HCT116 (cell line): Measurements from ENCODE around the gene LMBR1. TPM values are rescaled to one million over a fixed set of nuclear protein-coding genes. Genes with fewer than 3 reads are reported as not detected.

Experiments
- ATAC-seq: fragments of 200-7000 bp; cut with Tn5 transposase; 2 replicates; pipeline ENCODE4 v1.9.1; 2020; ENCODE audit warnings: mild to moderate bottlenecking, moderate library complexity
- BruUV-seq: library from RNA; stranded (reverse); fragments of 400-500 nt; replicated peaks from 2 replicates; lab custom pipeline; 2021; lab: Mats Ljungman, UMichigan
- CTCF ChIA-PET: fragments of 300-600 bp; sonication (Branson Sonifier 250); formaldehyde crosslinking; loops from one replicate; lab custom pipeline; 2021; ENCODE audit warnings: antibody characterized with exemption; lab: Charles Lee
- POLR2A ChIA-PET: fragments of 300-600, 350-600 bp; sonication (Branson Sonifier 250); formaldehyde crosslinking; loops from one replicate; lab custom pipeline; 2021; ENCODE audit warnings: antibody characterized with exemption; lab: Charles Lee
- RAD21 ChIA-PET, 2 experiments: fragments of 300-600 bp; sonication (Branson Sonifier 250); formaldehyde crosslinking; loops; one replicate each; lab custom pipeline; 2023; ENCODE audit warnings: low total read pairs in 2 of 2; ENCODE audit not compliant: uncharacterized antibody in 2 of 2, unreplicated experiment in 2 of 2, low non-redundant PET in 1 of 2; lab: Charles Lee
- DNase-seq: peaks from one replicate; pipeline ENCODE4 v3.0.0-alpha.2; 2010; ENCODE audit warnings: low read depth, low spot score
- H2AFZ ChIP-seq: fragments of 200-600 bp; shearing (Covaris generic), sonication (generic); 2 replicates; pipeline ENCODE4 v1.6.1; 2017; ENCODE audit warnings: low read depth, mixed run types, mixed read lengths, antibody characterized with exemption, low read length; ENCODE audit not compliant: poor library complexity, severe bottlenecking
- H3K27ac ChIP-seq: 2 replicates; pipeline ENCODE4 v1.5.1; 2012; ENCODE audit warnings: low read depth, low read length
- H3K27me3 ChIP-seq: fragments of 200-600 bp; sonication (generic); 2 replicates; pipeline ENCODE4 v1.6.1; 2016; ENCODE audit warnings: mixed run types, low read length, mixed read lengths; ENCODE audit not compliant: insufficient read depth
- H3K36me3 ChIP-seq, 2 experiments: fragments of 200-500 bp in 1 of 2; fragments of 200-600 bp in 1 of 2; sonication (Bioruptor generic) in 1 of 2; sonication (generic) in 1 of 2; 2 replicates each; pipeline versions ENCODE4 v1.5.1 to v1.6.1; 2014 to 2016; ENCODE audit warnings: low read length in 2 of 2, inconsistent platforms in 1 of 2, mixed read lengths in 1 of 2, mixed run types in 1 of 2; ENCODE audit not compliant: insufficient read depth in 2 of 2, control insufficient read depth in 1 of 2
- H3K4me1 ChIP-seq, 2 experiments: fragments of 200-600 bp in 1 of 2; sonication (generic) in 1 of 2; 2 replicates each; pipeline versions ENCODE4 v1.5.1 to v1.6.1; 2012 to 2017; ENCODE audit warnings: low read length in 2 of 2, inconsistent platforms in 1 of 2, mild to moderate bottlenecking in 1 of 2, mixed read lengths in 1 of 2, mixed run types in 1 of 2, moderate library complexity in 1 of 2; ENCODE audit not compliant: insufficient read depth in 2 of 2, control insufficient read depth in 1 of 2
- H3K4me2 ChIP-seq: fragments of 200-600 bp; sonication (generic); 2 replicates; pipeline ENCODE4 v1.6.1; 2017; ENCODE audit warnings: mixed run types, low read length, mixed read lengths
- H3K4me3 ChIP-seq, 2 experiments: fragments of 200-600 bp in 1 of 2; sonication (generic) in 1 of 2; replicated peaks in 1 of 2; 2 replicates each; pipeline ENCODE4 v1.5.1; 2011 to 2016; ENCODE audit warnings: low read length in 2 of 2, control low read depth in 1 of 2, low read depth in 1 of 2, mild to moderate bottlenecking in 1 of 2, mixed read lengths in 1 of 2, mixed run types in 1 of 2
- H3K79me2 ChIP-seq: fragments of 200-600 bp; sonication (generic); 2 replicates; pipeline ENCODE4 v1.6.1; 2017; ENCODE audit warnings: mild to moderate bottlenecking, mixed run types, low read length, moderate library complexity, mixed read lengths; ENCODE audit not compliant: insufficient read depth
- H3K9ac ChIP-seq: fragments of 200-600 bp; sonication (generic); 2 replicates; pipeline ENCODE4 v1.6.1; 2016; ENCODE audit warnings: low read length, mixed read lengths
- H3K9me2 ChIP-seq: fragments of 200-600 bp; sonication (generic), shearing (Covaris generic); 2 replicates; pipeline ENCODE4 v1.6.1; 2017; ENCODE audit warnings: mixed run types, mild to moderate bottlenecking, moderate library complexity; ENCODE audit not compliant: insufficient read depth
- H3K9me3 ChIP-seq, 2 experiments: fragments of 200-500 bp in 1 of 2; fragments of 200-600 bp in 1 of 2; sonication (Bioruptor generic) in 1 of 2; sonication (generic) in 1 of 2; 2 replicates each; pipeline ENCODE4 v1.6.1; 2014 to 2017; ENCODE audit warnings: low read length in 2 of 2, mixed read lengths in 2 of 2, inconsistent platforms in 1 of 2, low read depth in 1 of 2, mild to moderate bottlenecking in 1 of 2, mixed run types in 1 of 2, moderate library complexity in 1 of 2; ENCODE audit not compliant: control insufficient read depth in 1 of 2, insufficient read depth in 1 of 2
- H4K20me1 ChIP-seq: fragments of 200-600 bp; sonication (generic), shearing (Covaris generic); 2 replicates; pipeline ENCODE4 v1.6.1; 2017; ENCODE audit warnings: mixed run types, mild to moderate bottlenecking, moderate library complexity; ENCODE audit not compliant: insufficient read depth
- CEBPB ChIP-seq: IDR thresholded peaks from 2 replicates; pipeline ENCODE4 v1.6.1; 2012; ENCODE audit warnings: low read depth
- EGR1 ChIP-seq: IDR thresholded peaks from 2 replicates; pipeline ENCODE4 v1.6.1; 2012; ENCODE audit warnings: low read depth
- ELF1 ChIP-seq: IDR thresholded peaks from 2 replicates; pipeline ENCODE4 v1.6.1; 2012; ENCODE audit warnings: low read depth, borderline replicate concordance
- EZH2 ChIP-seq: fragments of 200-600 bp; sonication (generic); IDR thresholded peaks from 2 replicates; pipeline ENCODE4 v1.6.1; 2017; ENCODE audit warnings: antibody characterized with exemption, mixed run types
- EZH2phosphoT487 ChIP-seq: fragments of 200-600 bp; IDR thresholded peaks from 2 replicates; pipeline ENCODE4 v1.6.1; 2018; ENCODE audit warnings: antibody characterized with exemption, borderline replicate concordance
- MAX ChIP-seq: IDR thresholded peaks from 2 replicates; pipeline ENCODE4 v1.6.1; 2012
- POLR2AphosphoS5 ChIP-seq: IDR thresholded peaks from 2 replicates; pipeline ENCODE4 v1.6.1; 2011; ENCODE audit warnings: mild to moderate bottlenecking, low read depth, low read length, moderate library complexity
- RAD21 ChIP-seq: IDR thresholded peaks from 2 replicates; pipeline ENCODE4 v1.6.1; 2012; ENCODE audit warnings: low read depth, mild to moderate bottlenecking
- SIN3A ChIP-seq: IDR thresholded peaks from 2 replicates; pipeline ENCODE4 v1.6.1; 2012; ENCODE audit warnings: low read depth
- SP1 ChIP-seq: IDR thresholded peaks from 2 replicates; pipeline ENCODE4 v1.6.1; 2012; ENCODE audit warnings: low read depth
- SRF ChIP-seq: IDR thresholded peaks from 2 replicates; pipeline ENCODE4 v1.6.1; 2012; ENCODE audit warnings: low read depth
- TCF7L2 ChIP-seq: IDR thresholded peaks from 2 replicates; pipeline ENCODE4 v1.7.0; 2011; ENCODE audit warnings: borderline replicate concordance, inconsistent platforms; ENCODE audit not compliant: insufficient read depth, insufficient read length; ENCODE audit errors: extremely low read depth
- YY1 ChIP-seq: IDR thresholded peaks from 2 replicates; pipeline ENCODE4 v1.6.1; 2011; ENCODE audit warnings: low read length, low read depth, moderate library complexity, mild to moderate bottlenecking; ENCODE audit not compliant: insufficient replicate concordance; ENCODE audit errors: extremely low read depth
- ZFX ChIP-seq: fragments of 450-650 bp; IDR thresholded peaks from 2 replicates; pipeline ENCODE4 v1.6.1; 2017
- ZNF274 ChIP-seq: fragments of 200-500 bp; sonication (Bioruptor generic); IDR thresholded peaks from 2 replicates; pipeline ENCODE4 v1.6.1; 2014; ENCODE audit warnings: mild to moderate bottlenecking, low read depth, low read length, inconsistent platforms
- intact Hi-C: fragments of 100-400 bp; cut with micrococcal nuclease; formaldehyde crosslinking; loops from 2 replicates; pipeline ENCODE4 v1.10.0; 2022
- total RNA-seq: library from RNA; stranded (reverse); gene quantifications from one replicate; pipeline ENCODE4 v1.2.1, GENCODE V29; 2021; ENCODE audit not compliant: unreplicated experiment
- TF ChIP-seq, protein P1 (sequence below), 3 experiments: fragments of 200-600 bp in 1 of 3; sonication (generic) in 1 of 3; IDR thresholded peaks in 2 of 3; conservative IDR thresholded peaks in 1 of 3; 2 replicates each; pipeline ENCODE4 v1.5.1; 2012 to 2017; ENCODE audit warnings: low read depth in 2 of 3, low read length in 2 of 3, antibody characterized with exemption in 1 of 3, borderline replicate concordance in 1 of 3, control low read depth in 1 of 3, mild to moderate bottlenecking in 1 of 3, mixed read lengths in 1 of 3, mixed run types in 1 of 3, moderate library complexity in 1 of 3; ENCODE audit not compliant: insufficient read depth in 1 of 3
- TF ChIP-seq, protein P2 (sequence below): IDR thresholded peaks from 2 replicates; pipeline ENCODE4 v1.6.1; 2011; ENCODE audit warnings: mild to moderate bottlenecking, low read length, moderate library complexity; ENCODE audit not compliant: insufficient replicate concordance; ENCODE audit errors: extremely low read depth
- TF ChIP-seq, protein P3 (sequence below): IDR thresholded peaks from 2 replicates; pipeline ENCODE4 v1.6.1; 2012

Gene LMBR1
- total RNA-seq, 1 experiment from 2014 or later = 84.0 TPM

GRCh38 chr7:156783864-156784263, 109.1 kb downstream of the LMBR1 start:
- no TSS peak for BruUV-seq
- no peaks in the 10 kb centered on the region for H4K20me1 ChIP-seq

More at GRCh38 chr7:156783864-156784263, 109.1 kb downstream of the LMBR1 start:
- Histone ChIP-seq H3K9me3 (no peaks in the 10 kb centered on the region), H3K9ac (no peak overlapping the region), H3K27me3 (no peaks in the 10 kb centered on the region), H3K4me3 (no peak overlapping the region), H2AFZ (no peak overlapping the region), H3K27ac (no peak overlapping the region), H3K4me2 (no peak overlapping the region), H3K36me3 (no peaks in the 10 kb centered on the region), H3K79me2 (0 out of 2 replicates have a peak, but pooled peaks cover 4% of the 10 kb centered on the region), H3K9me2 (no peaks in the 10 kb centered on the region), H3K4me1 (no peaks in the 10 kb centered on the region)
- intact Hi-C loops = no loop called here
- no peak for DNase-seq
- ATAC-seq = no peak
- TF ChIP-seq SRF (no peak), EZH2 (no peak), SIN3A (no peak), ELF1 (no peak), CEBPB (no peak), SP1 (no peak), POLR2AphosphoS5 (no peak), YY1 (no peak), ZFX (no peak), EZH2phosphoT487 (no peak), MAX (no peak), ZNF274 (no peak), TCF7L2 (no peak), RAD21 (no peak), EGR1 (no peak)
- TF ChIP-seq, protein P1, sequence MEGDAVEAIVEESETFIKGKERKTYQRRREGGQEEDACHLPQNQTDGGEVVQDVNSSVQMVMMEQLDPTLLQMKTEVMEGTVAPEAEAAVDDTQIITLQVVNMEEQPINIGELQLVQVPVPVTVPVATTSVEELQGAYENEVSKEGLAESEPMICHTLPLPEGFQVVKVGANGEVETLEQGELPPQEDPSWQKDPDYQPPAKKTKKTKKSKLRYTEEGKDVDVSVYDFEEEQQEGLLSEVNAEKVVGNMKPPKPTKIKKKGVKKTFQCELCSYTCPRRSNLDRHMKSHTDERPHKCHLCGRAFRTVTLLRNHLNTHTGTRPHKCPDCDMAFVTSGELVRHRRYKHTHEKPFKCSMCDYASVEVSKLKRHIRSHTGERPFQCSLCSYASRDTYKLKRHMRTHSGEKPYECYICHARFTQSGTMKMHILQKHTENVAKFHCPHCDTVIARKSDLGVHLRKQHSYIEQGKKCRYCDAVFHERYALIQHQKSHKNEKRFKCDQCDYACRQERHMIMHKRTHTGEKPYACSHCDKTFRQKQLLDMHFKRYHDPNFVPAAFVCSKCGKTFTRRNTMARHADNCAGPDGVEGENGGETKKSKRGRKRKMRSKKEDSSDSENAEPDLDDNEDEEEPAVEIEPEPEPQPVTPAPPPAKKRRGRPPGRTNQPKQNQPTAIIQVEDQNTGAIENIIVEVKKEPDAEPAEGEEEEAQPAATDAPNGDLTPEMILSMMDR (IDR thresholded peaks at IDR 0.05 in 2 of 3, conservative IDR thresholded peaks at IDR 0.05 in 1 of 3; ENCODE audit: borderline replicate concordance in 1 of 3, insufficient read depth in 1 of 3, low read depth in 2 of 3, low read length in 2 of 3) = no peak
- TF ChIP-seq, protein P2, sequence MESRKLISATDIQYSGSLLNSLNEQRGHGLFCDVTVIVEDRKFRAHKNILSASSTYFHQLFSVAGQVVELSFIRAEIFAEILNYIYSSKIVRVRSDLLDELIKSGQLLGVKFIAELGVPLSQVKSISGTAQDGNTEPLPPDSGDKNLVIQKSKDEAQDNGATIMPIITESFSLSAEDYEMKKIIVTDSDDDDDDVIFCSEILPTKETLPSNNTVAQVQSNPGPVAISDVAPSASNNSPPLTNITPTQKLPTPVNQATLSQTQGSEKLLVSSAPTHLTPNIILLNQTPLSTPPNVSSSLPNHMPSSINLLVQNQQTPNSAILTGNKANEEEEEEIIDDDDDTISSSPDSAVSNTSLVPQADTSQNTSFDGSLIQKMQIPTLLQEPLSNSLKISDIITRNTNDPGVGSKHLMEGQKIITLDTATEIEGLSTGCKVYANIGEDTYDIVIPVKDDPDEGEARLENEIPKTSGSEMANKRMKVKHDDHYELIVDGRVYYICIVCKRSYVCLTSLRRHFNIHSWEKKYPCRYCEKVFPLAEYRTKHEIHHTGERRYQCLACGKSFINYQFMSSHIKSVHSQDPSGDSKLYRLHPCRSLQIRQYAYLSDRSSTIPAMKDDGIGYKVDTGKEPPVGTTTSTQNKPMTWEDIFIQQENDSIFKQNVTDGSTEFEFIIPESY = no peak
- TF ChIP-seq, protein P3, sequence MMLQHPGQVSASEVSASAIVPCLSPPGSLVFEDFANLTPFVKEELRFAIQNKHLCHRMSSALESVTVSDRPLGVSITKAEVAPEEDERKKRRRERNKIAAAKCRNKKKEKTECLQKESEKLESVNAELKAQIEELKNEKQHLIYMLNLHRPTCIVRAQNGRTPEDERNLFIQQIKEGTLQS = no peak
- TF ChIP-seq, all 23 proteins: peak for 0
- ChIA-PET POLR2A (no interaction called here), CTCF (no interaction called here), RAD21 (no interaction called here)
